ENCODE results near the gene TOP3B.

- TF ChIP-seq CTCF (IDR thresholded peaks at IDR 0.05) = no peak
- no peak for TF ChIP-seq POLR2AphosphoS5 (IDR thresholded peaks at IDR 0.05; ENCODE audit: low read depth, low read length)
- TF ChIP-seq, protein P1, sequence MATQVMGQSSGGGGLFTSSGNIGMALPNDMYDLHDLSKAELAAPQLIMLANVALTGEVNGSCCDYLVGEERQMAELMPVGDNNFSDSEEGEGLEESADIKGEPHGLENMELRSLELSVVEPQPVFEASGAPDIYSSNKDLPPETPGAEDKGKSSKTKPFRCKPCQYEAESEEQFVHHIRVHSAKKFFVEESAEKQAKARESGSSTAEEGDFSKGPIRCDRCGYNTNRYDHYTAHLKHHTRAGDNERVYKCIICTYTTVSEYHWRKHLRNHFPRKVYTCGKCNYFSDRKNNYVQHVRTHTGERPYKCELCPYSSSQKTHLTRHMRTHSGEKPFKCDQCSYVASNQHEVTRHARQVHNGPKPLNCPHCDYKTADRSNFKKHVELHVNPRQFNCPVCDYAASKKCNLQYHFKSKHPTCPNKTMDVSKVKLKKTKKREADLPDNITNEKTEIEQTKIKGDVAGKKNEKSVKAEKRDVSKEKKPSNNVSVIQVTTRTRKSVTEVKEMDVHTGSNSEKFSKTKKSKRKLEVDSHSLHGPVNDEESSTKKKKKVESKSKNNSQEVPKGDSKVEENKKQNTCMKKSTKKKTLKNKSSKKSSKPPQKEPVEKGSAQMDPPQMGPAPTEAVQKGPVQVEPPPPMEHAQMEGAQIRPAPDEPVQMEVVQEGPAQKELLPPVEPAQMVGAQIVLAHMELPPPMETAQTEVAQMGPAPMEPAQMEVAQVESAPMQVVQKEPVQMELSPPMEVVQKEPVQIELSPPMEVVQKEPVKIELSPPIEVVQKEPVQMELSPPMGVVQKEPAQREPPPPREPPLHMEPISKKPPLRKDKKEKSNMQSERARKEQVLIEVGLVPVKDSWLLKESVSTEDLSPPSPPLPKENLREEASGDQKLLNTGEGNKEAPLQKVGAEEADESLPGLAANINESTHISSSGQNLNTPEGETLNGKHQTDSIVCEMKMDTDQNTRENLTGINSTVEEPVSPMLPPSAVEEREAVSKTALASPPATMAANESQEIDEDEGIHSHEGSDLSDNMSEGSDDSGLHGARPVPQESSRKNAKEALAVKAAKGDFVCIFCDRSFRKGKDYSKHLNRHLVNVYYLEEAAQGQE (IDR thresholded peaks at IDR 0.05; ENCODE audit: insufficient read depth in 1 of 2, low read depth in 2 of 2, low read length in 1 of 2) = no peak
- TF ChIP-seq TCF7L2 (IDR thresholded peaks at IDR 0.05; ENCODE audit: low read depth, low read length) = no peak
These were observed 43.1 kb downstream of the TOP3B start for GRCh38 chr22:21939461-21939913.
